HL-60/S4 (cell line): Measurements from ENCODE around the gene ESPN.

ENCODE experiments used
- in situ Hi-C: fragments of 300-500 bp; cut with MboI; formaldehyde crosslinking; loops from 2 replicates; pipeline ENCODE4 v1.14.3; 2022; ENCODE audit warnings: low sequenced_read_pairs

The ESPN gene

DNA sequence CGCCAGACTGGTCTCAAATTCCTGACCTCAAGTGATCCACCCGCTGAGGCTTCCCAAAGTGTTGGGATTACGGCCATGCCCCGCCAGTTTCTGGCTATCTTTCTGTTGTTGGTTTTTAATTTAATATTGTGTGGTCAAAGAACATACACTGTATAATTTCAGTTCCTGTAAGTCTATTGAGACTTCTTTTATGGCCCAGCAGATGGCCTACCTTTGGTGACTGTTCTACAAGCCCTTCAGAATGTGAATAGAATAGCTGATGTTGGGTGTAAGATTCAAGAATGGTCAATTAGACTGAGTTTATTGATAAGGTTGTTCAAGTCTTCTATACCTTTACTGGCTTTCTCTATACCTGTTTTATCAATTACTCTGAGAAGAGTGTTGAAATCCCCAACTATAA is 15.5 kb upstream of the ESPN start:
- in situ Hi-C loops, result loop anchor here (10.0 kb wide), 1 partner anchor 164 kb away; the partner anchor contains the start of gene HES3

DNA sequence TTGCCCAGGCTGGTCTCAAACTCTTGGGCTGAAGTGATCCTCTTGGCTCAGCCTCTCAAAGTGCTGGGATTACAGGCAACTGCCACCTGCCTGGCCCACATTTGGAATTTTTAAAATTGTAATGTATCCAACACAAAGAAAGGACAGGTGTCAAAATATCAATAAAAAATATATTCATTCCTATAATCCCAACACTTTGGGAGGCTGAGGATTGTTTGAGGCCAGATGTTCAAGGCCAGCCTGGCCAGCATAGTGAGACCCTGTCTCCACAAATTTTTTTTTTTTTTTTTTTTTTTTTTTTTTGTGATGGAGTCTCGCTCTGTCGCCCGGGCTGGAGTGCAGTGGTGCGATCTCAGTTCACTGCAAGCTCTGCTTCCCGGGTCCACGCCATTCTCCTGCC is 14.8 kb upstream of the ESPN start:
- in situ Hi-C loops, result loop anchor here (10.0 kb wide), 1 partner anchor 165 kb away; the partner anchor contains the start of gene HES3

DNA sequence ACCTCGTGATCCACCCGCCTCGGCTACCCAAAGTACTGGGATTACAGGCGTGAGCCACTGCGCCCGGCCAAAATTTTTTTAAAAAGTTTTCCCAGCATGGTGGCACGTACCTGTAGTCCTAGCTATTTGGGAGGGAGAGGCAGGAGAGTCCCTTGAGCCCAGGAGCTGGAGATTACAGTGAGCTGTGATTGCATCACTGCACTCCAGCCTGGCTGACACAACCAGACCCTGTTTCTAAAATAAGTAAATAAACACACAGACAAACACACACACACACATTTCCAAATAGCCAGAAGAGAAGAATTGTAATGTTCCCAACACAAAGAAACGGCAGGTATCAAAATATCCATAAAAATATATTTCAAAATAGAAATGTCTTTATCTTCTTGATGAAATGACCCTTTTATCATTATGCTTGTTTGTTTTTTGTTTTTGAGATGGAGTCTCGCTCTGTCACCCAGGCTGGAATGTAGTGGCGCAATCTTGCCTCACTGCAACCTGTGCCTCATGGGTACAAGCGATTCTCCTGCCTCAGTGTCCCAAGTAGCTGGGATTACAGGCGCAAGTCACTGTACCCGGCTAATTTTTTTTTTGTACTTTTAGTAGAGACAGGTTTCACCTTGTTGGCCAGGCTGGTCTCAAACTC is 14.2 kb upstream of the ESPN start:
- in situ Hi-C loops, result no loop called here

DNA sequence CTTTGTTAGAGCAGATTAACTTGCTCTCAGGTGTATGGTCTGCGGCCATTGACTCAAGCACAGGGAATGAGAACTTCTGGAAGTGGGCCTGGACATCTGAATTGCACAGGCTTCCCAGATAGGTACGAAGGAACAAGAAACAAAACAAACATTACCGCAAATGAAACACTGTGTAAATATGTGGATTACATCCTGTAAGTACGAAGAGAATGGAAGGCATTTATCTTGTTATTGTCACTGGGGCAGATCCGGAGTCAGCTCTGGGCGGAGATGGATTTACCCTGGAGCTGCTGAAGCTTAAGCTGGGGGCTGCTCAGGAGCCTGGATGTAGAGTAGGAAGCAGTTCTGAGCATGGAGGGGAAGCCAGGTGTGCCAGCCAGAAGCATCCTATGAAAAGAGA is 11.7 kb upstream of the ESPN start:
- in situ Hi-C loops, result no loop called here

DNA sequence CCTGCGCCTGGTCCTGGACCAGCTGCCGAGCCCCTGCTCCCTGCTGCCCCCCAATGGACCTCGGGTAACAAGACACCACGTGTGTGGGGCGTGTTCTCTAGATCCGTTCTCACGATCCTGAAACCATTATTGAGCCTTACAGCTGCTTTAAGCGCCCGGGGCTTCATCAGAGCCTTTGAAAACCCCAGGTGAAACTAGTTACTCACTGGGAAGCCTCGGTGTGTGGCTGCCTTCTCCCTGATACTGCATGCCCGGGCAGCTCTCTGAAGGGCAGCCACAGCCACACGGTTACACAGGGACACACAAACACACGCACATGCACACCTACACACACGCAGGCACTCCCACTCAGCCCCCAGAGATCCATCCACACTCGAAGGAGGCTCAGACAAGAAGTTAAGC is 10.1 kb upstream of the ESPN start:
- in situ Hi-C loops, result no loop called here

DNA sequence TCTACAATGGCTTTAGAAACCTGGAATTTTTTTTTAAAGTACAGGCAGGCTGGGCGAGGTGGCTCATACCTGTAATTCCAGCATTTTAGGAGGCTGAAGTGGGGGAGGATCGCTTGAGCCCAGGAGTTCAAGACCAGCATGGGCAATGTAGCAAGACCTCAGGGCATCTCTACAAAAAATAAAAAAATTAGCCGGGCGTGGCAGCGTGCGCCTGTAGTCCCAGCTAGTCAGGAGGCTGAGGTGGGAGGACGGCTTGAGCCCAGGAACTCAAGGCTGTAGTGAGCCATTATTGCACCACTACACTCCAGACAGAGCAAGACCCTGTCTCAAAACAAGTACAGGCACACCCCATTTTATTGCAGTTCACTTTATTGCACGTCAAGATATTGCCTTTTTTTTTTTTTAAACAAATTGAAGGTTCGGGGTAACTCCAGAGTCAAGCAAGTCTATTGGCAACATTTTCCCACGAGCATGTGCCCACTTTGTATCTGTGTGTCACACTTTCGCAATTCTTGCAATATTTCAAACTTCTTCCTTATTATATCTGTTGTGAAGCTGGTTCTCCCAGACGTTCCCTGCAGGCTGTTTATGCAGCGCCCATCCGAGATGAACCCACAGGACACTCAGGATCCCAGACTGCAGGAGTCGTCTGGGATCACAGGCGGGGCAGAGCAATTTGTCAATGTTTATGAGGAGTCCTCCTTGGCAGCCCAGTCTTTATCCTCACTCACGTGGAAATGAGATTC is 9.5 kb upstream of the ESPN start:
- in situ Hi-C loops, result no loop called here

DNA sequence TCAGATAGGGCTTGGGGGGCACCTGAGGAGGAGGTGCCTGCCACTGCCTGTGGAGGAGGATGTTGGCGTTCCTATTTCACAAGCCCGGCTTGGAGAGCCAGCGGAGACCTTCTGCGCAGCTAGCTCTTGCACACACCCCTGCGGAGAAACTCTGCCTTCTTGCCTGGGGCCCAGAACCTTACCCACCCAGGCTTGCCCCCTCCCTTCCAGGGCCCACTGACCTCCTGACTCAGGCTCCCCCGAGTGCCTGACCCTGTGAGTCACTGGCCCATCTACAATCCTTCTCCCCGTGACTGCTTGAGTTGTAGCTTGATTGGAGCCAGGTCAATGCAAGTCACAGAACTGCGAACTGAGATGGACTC is 8.3 kb upstream of the ESPN start:
- in situ Hi-C loops, result no loop called here

DNA sequence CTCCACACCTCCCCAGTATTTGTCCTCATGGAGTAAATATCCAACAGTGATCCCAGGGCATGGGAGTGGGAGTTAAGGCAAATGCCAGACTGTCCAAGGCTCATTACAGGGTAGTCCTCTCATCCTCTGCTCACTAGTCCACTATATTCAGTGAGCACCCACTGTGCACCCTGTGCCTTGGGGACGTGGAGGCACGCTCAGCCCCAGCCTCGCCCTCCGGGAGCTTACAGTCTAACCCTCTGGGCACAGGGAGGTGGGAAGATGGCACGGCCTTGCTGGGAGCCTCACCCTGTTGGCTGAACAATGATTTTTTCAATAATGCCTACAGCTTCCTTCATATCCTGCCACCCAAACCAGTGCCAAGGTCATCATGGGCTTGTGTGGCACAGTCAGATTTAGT is 7.7 kb upstream of the ESPN start:
- in situ Hi-C loops, result no loop called here

DNA sequence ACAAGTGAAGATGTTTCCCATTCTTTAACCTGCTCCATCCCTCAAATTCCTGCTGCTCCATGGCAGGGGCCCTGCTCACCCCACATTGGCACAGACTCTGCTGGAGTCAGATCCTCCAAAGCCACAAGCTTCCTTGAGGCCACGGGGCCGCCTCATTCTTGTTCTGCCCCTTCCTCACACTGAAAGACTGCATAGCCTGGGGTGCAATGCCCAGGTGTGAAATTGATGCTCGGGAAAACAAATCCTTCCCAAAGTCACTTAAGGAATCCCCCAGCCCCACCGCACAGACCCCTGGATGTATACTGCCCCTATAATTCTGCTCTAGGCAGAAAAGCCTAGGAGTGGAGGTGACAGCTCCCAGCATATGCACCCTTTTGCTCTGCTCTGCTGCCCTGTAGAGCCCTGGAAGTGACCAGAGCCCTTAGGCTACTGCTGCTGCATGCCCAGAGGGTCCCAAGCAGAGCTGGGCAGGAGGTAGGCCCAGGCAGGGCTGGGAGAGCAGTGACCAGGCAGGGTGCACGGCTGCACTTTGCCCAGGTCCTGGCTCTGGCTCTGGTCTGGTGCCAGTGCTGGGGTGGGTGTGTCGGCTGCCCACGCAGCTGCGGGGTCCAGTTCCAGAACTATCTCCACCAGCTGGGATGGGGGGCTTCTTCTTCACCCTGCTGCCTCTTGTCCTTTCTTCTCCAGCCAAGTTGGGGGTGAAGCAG is 6.5 kb upstream of the ESPN start:
- in situ Hi-C loops, result no loop called here

DNA sequence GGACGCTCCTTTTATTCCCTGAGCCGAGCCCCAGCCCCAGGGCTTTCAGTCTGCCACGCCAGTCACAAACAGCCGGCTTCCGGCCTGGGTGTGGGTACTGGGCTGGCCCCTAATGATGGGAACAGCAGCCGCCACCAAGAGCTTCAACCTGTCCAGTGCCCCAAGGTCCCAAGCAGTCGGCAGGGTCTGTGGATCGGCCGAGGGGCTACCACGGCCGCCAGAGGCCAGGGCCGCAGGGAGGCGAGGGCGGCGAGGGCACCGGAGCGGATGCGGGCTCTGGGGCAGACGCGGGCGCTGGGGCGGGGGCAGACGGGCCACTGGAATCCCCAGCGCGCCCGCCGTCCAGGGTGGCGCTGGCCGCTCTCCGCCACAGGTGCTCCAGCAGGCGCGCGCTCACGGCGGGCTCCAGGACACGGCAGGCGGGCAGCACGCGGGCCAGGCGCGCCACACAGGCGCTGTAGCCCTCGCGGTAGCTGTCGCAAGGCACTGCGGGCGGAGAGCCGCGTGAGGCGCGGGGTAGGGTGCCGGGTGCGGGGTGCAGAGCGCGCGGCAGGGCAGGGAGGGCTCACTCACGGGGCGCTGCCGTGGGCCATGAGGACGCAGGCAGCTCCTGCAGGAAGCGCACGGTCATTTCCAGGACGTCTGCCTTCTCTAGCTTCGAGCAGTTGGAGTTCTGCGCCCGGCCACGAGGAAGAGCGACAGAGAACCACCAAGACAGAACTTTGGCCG is 5.7 kb upstream of the ESPN start:
- in situ Hi-C loops, result no loop called here

DNA sequence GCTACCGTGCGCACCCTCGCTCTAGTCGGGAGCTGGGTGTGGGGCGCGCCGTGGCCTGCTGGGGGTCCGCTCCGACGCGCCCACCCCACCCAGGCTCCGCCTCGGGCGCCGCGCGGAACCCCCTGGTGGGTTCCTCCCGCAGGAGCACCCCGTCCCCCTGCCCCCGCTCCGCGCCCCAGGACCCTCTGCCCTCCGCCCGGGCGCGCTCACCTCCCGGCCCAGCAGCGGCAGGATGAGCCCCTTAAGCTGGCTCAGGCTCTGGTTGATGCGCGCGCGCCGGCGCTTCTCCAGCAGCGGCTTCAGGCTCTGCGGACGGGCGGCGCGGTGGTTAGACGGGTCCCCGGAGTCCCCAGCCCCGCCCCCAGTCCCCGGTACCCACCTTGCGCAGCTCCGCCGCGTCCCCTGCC is 5.2 kb upstream of the ESPN start:
- in situ Hi-C loops, result no loop called here

DNA sequence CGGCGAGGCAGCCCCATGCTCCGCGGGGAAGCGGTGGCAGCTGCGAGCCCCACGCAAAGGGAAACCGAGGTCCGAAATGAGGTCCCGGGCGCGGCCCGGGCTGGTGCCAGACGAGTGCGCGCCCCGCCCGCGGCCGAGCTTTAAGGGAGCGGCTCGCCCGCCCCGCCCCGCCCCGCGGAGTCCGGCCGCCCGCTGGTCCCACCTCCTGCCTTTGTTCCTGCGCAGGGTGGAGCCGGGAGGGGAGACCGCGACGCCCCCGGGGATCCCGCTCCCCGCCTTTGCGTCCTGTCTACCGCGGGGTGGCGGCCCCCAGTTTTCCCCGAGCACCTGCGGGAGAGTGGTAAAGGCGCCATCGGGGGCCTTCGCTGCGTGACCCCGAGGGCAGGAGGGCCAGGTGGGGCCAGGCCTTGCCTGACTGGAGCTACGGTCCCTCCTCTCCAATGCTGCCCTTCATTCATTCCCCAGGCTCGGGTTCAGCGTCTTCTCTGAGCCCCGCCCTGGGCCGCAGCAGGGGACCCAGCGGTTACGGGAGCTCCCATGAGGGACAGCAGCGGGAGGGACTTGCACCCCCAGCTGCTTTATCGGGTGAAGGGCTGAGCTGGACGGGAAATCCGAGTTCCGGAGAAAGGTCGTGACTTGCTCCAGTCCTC is 4.6 kb upstream of the ESPN start, which contains the start of gene HES2:
TSS of gene HES2 (minus strand) at position 116 of the 650 bp plus-strand sequence. CDS start at position 17, 99 bp downstream.
- in situ Hi-C loops, result no loop called here

DNA sequence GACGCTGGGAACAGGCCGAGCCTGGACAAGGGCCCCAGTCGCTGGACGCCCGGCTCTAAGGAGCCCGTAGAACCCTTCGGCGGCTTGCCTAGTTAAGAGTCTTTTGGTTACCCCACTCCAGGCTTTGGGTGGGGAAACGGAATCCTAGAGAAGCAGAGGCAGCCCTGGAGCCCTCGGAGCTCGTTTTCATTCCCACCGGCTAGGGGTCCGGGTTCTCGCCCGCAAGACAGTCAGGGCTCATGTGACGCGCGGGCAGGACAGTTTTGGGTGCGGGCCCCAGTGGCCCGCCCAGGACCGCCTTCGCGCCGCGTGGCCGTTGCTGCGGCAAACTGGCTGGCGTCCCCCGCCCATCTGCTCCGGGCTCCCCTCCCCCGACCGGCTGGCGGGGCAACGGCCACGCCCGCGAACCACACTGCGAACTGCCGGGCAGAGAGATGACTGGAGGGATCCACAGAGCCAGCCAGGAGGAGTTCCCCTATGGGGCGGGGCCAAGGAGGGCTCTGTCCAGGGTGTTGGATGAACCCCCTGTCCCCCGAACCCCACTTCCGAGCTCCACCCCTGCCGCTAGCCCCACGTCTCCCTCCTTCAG is 4.0 kb upstream of the ESPN start:
- in situ Hi-C loops, result no loop called here

DNA sequence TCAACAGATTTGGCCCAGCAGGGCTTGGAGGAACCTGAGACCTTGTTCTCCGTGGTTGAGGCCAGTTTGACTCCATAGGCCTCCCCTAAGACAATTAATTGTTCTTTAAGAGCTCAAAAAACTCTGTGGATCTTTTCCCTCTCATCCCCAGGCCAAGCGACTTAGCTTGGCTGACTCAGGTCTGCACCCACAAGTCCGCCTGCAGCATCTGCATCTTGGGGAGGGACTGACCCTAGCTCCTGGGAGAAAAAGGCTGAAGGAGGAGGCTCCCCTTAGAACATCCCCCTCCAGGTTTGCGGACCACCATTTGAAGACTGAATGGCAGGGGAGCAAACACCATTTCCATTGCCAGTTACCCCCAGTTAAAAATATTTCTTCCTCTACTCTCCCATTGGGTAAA is 3.3 kb upstream of the ESPN start:
- in situ Hi-C loops, result no loop called here

DNA sequence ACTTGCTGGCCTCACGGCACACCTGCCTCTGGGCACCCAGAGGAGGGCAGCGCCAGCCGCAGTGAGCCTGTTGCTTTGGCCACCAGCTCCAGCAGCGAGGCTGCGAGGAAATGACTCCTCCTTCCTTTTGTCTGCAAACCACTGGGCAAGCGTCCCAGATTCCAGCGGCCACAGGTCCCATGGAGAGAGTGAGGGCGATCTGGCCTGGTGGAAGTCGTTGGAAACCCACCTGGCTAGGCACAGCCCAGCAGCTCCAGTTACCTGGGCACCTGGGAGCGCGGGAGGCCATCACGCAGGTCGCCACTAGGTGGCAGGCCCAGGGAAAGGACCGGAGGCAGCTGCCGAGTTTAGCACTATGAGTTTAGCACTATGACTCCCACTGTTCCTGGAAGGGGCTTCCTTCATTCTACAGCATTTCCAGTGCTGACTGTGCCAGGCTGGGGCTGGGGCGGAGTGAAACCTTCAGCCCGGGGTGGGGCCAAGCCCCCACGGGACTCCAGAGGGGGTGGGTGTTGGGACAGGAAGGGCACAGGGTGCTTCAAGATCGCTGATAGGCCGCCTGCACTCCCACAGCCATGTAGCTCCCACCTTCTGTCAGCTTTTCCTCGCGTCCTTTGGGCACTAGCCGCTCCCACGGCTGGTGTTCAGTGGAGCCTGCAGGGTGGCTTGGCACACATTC is 1.1 kb upstream of the ESPN start:
- in situ Hi-C loops, result no loop called here

DNA sequence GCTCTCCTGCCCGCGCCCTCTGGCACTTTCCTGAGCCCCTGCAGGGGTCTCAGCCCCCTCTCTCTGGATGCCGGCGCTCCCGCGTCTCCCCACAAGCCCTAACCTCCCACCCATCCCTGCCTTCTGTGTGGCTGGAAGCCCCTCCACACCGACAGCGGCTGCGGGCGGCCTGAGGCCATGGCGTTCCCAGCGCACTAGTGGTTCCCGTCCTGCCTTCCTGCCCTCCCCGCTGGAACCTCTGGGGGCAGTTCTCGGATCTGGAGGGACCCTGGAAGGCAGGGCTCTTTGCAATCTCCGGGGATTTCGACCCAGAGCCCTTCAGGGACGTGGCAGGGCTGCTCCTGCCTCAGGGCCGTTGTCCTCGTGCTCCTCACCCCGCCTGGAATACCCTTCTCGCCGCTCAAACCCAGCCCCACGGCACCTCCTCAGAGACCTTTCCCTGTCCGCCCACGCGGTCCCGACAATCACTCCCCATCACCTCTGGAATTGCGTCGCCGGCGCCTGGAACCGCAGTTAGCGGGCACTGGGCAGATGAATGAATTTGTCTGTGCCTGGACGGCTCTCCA is 493 bp upstream of the ESPN start:
- in situ Hi-C loops, result no loop called here

DNA sequence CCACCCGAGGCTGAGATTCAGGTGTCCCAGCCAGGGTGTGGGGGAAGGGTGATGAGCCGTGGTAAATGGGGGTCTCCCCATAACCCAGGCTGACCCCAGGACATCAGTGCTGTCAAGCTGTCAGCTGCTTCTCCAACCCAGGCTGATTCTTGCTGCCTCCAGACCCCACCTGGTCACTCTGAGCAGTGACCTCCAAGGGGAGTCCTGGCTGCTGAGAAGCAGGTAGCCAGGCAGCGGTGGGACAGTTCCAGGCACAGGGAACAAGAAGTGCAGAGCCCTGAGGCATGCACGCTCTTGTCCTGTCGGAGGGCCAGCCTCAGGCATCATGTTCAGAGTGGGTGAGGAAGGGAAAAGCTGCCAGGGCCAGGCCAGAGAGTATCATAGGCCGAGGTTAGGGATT is 1.1 kb downstream of the ESPN start:
- in situ Hi-C loops, result no loop called here

DNA sequence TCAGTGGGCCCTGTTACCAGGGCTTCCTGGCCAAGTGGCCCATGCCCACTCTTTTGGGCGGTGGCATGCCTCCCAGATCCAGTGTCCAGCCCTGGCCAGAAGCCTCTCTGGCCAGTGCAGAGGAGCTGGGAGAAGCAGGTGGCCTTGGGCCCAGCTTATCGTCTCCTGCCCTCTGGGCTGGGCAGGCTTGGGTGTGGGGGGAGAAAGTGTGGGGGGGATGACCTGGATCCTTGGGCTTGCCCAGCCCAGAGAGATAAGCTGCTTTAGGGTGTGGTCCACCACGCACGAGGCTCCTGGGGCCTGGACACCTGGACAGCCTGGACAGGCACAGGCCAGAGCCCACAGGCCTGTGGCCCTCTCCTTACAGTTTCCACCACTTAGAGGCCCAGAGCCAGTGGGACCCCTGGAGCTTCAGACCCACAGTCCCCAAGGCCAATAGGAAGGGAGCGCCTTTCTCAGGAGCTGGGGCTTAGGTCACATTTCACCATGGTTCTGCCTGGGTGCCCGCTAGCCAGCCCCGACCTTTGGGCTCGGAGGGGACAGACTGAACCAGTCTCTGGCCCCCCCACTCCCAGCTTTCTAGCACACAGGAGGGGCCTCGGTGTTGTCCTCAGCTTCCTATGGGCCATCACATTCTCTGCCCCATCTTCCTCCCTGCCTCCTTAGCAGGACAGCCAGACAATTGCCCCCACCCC is 1.8 kb downstream of the ESPN start:
- in situ Hi-C loops, result no loop called here

DNA sequence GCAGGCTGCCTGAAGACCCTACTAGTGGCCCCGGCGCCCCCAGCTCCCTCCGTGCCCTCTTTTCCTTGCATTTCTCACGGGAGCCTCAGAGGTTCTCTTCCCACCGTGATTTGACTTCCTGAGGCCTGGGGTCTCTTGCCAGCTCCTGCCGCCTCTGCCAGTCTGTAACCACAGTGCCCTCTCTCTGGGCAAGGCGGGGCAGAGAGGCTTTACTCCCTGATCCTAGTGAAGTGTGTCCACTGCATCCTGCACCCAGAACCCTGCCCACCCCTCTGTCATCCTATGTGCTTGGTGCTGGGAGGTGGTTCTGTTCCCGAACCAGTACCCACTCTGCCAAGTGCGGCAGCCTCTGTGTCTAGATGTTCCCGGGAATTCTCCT is 2.4 kb downstream of the ESPN start:
- in situ Hi-C loops, result no loop called here
